IPS-20b (cell line): ENCODE measurements around the gene RNU5B-1.

Experiments used
- H3K27ac ChIP-seq: one replicate; pipeline ENCODE4 v1.5.1; 2013; ENCODE audit warnings: low read length
- H3K27me3 ChIP-seq: 2 replicates; pipeline ENCODE4 v1.6.1; 2013; ENCODE audit warnings: mild to moderate bottlenecking, low read length, inconsistent platforms; ENCODE audit not compliant: insufficient read depth
- H3K36me3 ChIP-seq: 2 replicates; pipeline ENCODE4 v1.6.1; 2013; ENCODE audit warnings: low read depth, mild to moderate bottlenecking, inconsistent platforms, low read length, moderate library complexity; ENCODE audit not compliant: insufficient read depth
- H3K4me1 ChIP-seq: 2 replicates; pipeline ENCODE4 v1.6.1; 2013; ENCODE audit warnings: mild to moderate bottlenecking, control low read depth, inconsistent platforms, low read length, moderate library complexity; ENCODE audit not compliant: insufficient read depth
- H3K4me3 ChIP-seq: 2 replicates; pipeline ENCODE4 v1.5.1; 2013; ENCODE audit warnings: mild to moderate bottlenecking, low read length, inconsistent platforms
- H3K9ac ChIP-seq: 2 replicates; pipeline ENCODE4 v1.6.1; 2013; ENCODE audit warnings: low read depth, mild to moderate bottlenecking, inconsistent platforms, low read length, moderate library complexity
- H3K9me3 ChIP-seq: 2 replicates; pipeline ENCODE4 v1.6.1; 2013; ENCODE audit warnings: mild to moderate bottlenecking, low read depth, low read length, inconsistent platforms; ENCODE audit not compliant: insufficient read depth

The RNU5B-1 gene

GRCh38 chr15:65290228-65290627 is 14.2 kb upstream of the RNU5B-1 start:
- Histone ChIP-seq H3K9ac (no peak overlapping the region), H3K27ac (no peak overlapping the region), H3K27me3 (peaks cover 24% of the 10 kb centered on the region), H3K36me3 (no peaks in the 10 kb centered on the region), H3K4me1 (peaks cover 10% of the 10 kb centered on the region; the same call in 1 of the 2 replicates), H3K4me3 (no peak overlapping the region), H3K9me3 (no peaks in the 10 kb centered on the region)

DNA sequence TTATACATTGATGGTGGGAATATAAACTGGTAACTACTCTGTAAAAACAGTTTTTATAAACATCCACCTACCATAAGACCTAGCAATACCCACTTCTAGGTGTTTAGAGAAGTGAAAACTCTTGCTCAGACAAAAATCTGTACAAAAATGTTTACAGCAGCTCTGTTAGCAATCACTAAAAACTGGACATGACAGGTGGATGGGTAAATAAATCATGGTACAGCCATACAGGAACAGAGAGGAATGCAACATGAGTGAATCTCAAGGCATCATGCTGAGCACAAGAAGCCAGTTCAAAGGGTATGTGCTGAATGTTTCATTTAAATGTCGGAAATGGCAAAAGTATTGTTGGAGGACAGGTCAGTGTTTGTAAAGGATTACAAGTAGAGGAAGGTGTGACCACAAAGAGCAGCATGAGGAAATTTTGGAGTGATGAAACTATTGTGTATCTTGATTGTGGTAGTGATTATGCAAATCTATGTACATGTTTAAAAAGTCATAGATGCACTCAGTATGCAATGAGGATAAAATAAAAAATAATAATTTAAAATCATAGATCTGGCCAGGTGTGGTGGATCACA is 11.4 kb upstream of the RNU5B-1 start:
- H3K27ac ChIP-seq = no peak overlapping the region
- H3K4me3 ChIP-seq = no peak overlapping the region
- H3K27me3 ChIP-seq = peaks cover 5% of the 10 kb centered on the region
- H3K9ac ChIP-seq = no peak overlapping the region
- no peaks in the 10 kb centered on the region for H3K36me3 ChIP-seq
- no peaks in the 10 kb centered on the region for H3K4me1 ChIP-seq
- no peaks in the 10 kb centered on the region for H3K9me3 ChIP-seq

GRCh38 chr15:65298731-65299130 is 5.7 kb upstream of the RNU5B-1 start:
- Histone ChIP-seq H3K4me3 (no peak overlapping the region; the same call in 1 of the 2 replicates), H3K36me3 (no peaks in the 10 kb centered on the region), H3K27ac (no peak overlapping the region), H3K9me3 (no peaks in the 10 kb centered on the region), H3K9ac (no peak overlapping the region), H3K27me3 (no peaks in the 10 kb centered on the region), H3K4me1 (peaks cover 3% of the 10 kb centered on the region; the same call in 1 of the 2 replicates)

GRCh38 chr15:65300924-65301441 is 3.5 kb upstream of the RNU5B-1 start:
- no peak overlapping the region for H3K27ac ChIP-seq

GRCh38 chr15:65302061-65302460 is 2.4 kb upstream of the RNU5B-1 start:
- H3K36me3 ChIP-seq = no peaks in the 10 kb centered on the region
- H3K9me3 ChIP-seq = no peaks in the 10 kb centered on the region
- no peak overlapping the region for H3K4me3 ChIP-seq
- H3K4me1 ChIP-seq = peaks cover 6% of the 10 kb centered on the region; the same call in 1 of the 2 replicates
- no peaks in the 10 kb centered on the region for H3K27me3 ChIP-seq
- no peak overlapping the region for H3K27ac ChIP-seq
- no peak overlapping the region for H3K9ac ChIP-seq

More at GRCh38 chr15:65300924-65301441, 3.5 kb upstream of the RNU5B-1 start:
- Histone ChIP-seq H3K9me3 (no peaks in the 10 kb centered on the region), H3K4me1 (peaks cover 6% of the 10 kb centered on the region; the same call in 1 of the 2 replicates), H3K9ac (no peak overlapping the region), H3K36me3 (no peaks in the 10 kb centered on the region), H3K27me3 (no peaks in the 10 kb centered on the region), H3K4me3 (no peak overlapping the region)

DNA sequence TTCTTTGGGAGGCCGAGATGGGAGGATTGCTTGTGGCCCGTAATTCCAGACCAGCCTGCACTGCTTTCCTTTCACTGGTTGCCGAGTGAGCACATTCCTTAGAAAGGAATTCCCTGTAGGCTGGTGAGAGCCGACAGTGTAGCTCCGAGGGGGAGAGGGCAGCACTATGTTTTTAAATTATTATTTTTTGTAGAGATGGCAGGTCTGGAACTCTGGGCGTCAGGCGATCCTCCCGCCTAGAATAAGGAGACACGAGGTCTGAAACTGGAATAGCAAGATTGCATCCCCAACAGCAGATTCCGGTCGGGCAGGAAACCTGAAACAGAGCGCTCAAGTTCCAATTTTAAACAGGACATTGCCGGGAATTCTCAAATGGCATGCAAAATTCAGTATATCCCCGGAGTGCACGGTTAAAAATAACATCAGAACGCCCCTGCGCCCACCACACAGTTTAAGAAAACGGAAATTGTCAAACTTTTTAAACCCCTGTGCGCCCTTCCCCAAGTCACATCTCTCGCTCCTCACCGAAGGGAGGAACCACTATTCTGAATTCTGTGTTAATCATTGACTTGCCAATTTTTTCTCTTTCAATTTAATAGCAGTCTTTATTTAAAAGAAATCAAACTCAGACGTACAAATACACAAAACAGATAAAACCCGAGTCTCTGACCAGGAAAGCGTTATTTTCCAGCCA is 643 bp upstream of the RNU5B-1 start:
- Histone ChIP-seq H3K27ac (peak overlapping the region; percentile 66), H3K4me3 (peak overlapping the region; percentile 66), H3K9me3 (no peaks in the 10 kb centered on the region), H3K9ac (peak overlapping the region; percentile 83), H3K4me1 (peaks cover 6% of the 10 kb centered on the region; the same call in 1 of the 2 replicates), H3K27me3 (no peaks in the 10 kb centered on the region), H3K36me3 (no peaks in the 10 kb centered on the region)

DNA sequence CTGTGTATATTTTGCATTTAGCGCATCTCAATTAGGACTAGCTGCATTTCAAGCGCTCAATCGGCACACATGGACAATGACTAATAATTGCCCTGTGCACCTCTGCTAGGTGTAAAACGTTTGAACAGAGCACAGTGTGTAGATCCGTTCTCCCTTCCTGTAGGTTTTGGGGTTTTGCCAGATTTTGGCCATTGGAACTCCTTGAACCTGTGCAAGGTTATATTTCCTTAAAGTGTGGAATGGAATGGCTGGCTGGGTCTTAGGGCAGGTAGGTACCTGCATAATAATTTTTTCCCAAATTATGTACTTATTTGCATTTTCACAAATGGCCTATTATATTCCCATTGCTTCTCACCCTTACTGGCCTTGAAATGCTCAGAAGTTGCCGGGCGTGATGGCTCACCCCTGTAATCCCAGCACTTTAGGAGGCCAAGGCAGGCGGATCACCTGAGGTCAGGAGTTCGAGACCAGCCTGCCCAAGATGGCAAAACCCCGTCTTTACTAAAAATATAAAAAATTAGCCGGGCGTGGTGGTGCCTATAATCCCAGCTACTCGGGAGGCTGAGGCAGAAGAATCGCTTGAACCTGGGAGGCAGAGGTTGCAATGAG is 777 bp downstream of the RNU5B-1 start:
- no peak overlapping the region for H3K9ac ChIP-seq
- H3K4me1 ChIP-seq = peaks cover 6% of the 10 kb centered on the region; the same call in 1 of the 2 replicates
- H3K9me3 ChIP-seq = no peaks in the 10 kb centered on the region
- no peak overlapping the region for H3K27ac ChIP-seq
- no peaks in the 10 kb centered on the region for H3K36me3 ChIP-seq
- no peaks in the 10 kb centered on the region for H3K27me3 ChIP-seq
- no peak overlapping the region for H3K4me3 ChIP-seq

DNA sequence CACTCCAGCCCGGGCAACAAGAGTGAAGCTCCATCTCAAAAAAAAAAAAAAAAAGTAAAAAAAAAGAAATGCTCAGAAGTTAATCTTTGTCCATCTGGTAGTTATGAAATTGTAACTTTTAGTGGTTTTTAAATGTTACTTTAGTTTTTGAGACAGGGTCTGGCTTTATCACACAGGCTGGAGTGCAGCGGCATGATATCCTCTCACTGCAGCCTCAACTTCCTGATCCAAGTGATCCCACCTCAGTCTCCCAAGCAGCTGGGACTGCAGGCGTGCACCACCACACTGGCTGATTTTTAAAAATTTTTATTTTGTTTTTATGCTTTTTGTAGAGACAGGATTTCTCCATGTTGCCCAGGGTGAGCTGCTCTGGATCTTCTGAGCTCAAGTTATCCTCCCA is 1.3 kb downstream of the RNU5B-1 start:
- Histone ChIP-seq H3K36me3 (no peaks in the 10 kb centered on the region), H3K4me3 (no peak overlapping the region), H3K27me3 (no peaks in the 10 kb centered on the region), H3K4me1 (peaks cover 6% of the 10 kb centered on the region; the same call in 1 of the 2 replicates), H3K9ac (no peak overlapping the region), H3K9me3 (no peaks in the 10 kb centered on the region), H3K27ac (no peak overlapping the region)

- no peak overlapping the region for H3K4me3 ChIP-seq
- peaks cover 6% of the 10 kb centered on the region; the same call in 1 of the 2 replicates for H3K4me1 ChIP-seq
- H3K9me3 ChIP-seq = no peaks in the 10 kb centered on the region
- H3K9ac ChIP-seq = no peak overlapping the region
- no peaks in the 10 kb centered on the region for H3K27me3 ChIP-seq
- no peak overlapping the region for H3K27ac ChIP-seq
- H3K36me3 ChIP-seq = no peaks in the 10 kb centered on the region
These were observed 2.1 kb downstream of the RNU5B-1 start for GRCh38 chr15:65306551-65306950.

GRCh38 chr15:65307978-65308377 is 3.5 kb downstream of the RNU5B-1 start:
- Histone ChIP-seq H3K27me3 (no peaks in the 10 kb centered on the region), H3K9ac (no peak overlapping the region), H3K36me3 (no peaks in the 10 kb centered on the region), H3K9me3 (no peaks in the 10 kb centered on the region), H3K4me3 (no peak overlapping the region), H3K27ac (no peak overlapping the region), H3K4me1 (peaks cover 12% of the 10 kb centered on the region; the same call in 1 of the 2 replicates)

DNA sequence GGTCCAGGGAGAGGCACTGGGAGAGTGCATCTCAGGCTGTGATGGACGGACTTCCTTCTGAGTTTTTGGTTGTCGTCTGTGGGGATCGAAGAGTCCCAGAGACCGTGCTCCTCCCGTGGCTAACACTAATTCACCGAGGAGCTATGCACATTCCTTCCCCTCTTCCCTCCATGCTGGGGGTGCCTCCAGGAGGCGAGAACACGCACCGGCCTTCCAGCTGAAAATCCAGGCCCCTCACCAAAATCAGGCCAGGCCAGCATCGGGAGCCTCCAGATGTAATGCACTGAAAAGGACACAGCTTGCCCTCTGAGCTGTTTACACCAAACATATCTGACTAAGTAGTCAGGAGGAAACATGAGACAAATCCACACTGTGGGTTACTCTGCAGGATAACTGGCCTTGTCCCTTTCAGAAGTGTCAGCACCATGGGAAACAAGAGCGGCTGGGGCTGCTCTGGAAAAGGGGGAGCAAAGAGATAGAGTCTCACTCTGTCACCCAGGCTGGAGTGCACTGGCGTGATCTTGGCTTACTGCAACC is 5.5 kb downstream of the RNU5B-1 start:
- H3K36me3 ChIP-seq = no peaks in the 10 kb centered on the region
- peaks cover 6% of the 10 kb centered on the region; the same call in 1 of the 2 replicates for H3K4me1 ChIP-seq
- H3K27ac ChIP-seq = no peak overlapping the region
- no peaks in the 10 kb centered on the region for H3K27me3 ChIP-seq
- H3K4me3 ChIP-seq = no peak overlapping the region
- no peaks in the 10 kb centered on the region for H3K9me3 ChIP-seq
- H3K9ac ChIP-seq = no peak overlapping the region
